Muscle of leg (tissue), 16 donors: ENCODE results near the gene NPEPL1. TPM values are rescaled to one million over a fixed set of nuclear protein-coding genes. Genes with fewer than 3 reads are reported as not detected.
"Not testable (repeated sequence)": the region's sequence is repeated elsewhere in the genome, so short reads cannot be mapped to it uniquely, and the experiment has no call there.

Experiments
- DNase-seq: peaks from one replicate; pipeline ENCODE4 v3.0.0; 2013
- H3K27ac ChIP-seq: one replicate; pipeline ENCODE4 v1.5.1; 2013; ENCODE audit warnings: mild to moderate bottlenecking, low read length, control low read depth
- H3K27me3 ChIP-seq: one replicate; pipeline ENCODE4 v1.6.1; 2013; ENCODE audit warnings: low read length; ENCODE audit not compliant: control insufficient read depth, insufficient read depth
- H3K36me3 ChIP-seq: one replicate; pipeline ENCODE4 v1.6.1; 2013; ENCODE audit warnings: low read length; ENCODE audit not compliant: control insufficient read depth, insufficient read depth
- H3K4me1 ChIP-seq: one replicate; pipeline ENCODE4 v1.6.1; 2013; ENCODE audit warnings: low read length; ENCODE audit not compliant: control insufficient read depth, insufficient read depth
- H3K4me3 ChIP-seq: one replicate; pipeline ENCODE4 v1.5.1; 2013; ENCODE audit warnings: low read length, control low read depth
- H3K9me3 ChIP-seq: replicated peaks from 2 replicates; pipeline ENCODE4 v1.6.1; 2013; ENCODE audit warnings: low read depth, low read length; ENCODE audit not compliant: control insufficient read depth
- WGBS: methylation state at CpG from one replicate; pipeline ENCODE4 v1.1.5; 2013; ENCODE audit warnings: missing lambda C conversion rate; ENCODE audit not compliant: insufficient coverage; 5-methylcytosine and 5-hydroxymethylcytosine counted together
- long read RNA-seq, 11 donors: transcript quantifications; one replicate each; lab custom pipeline, GENCODE V29; 2026
- polyA plus RNA-seq, 8 donors: library from polyadenylated mRNA; unstranded; fragments of 120-200 nt; gene quantifications; one replicate each; pipeline versions ENCODE4 v1.2.1 to v1.2.3, GENCODE V29; 2013; ENCODE audit warnings: inconsistent platforms in 1 of 8, low replicate concordance in 1 of 8; ENCODE audit not compliant: insufficient read length in 8 of 8, insufficient read depth in 1 of 8
- total RNA-seq: library from RNA; stranded (reverse); fragments of 120-200 nt; gene quantifications from one replicate; pipeline ENCODE4 v1.2.4, GENCODE V29; 2013

The NPEPL1 gene
- 22.3 TPM for total RNA-seq
- polyA plus RNA-seq, result 10 to 100 TPM; 34.6 to 60.5 (median 43.8) TPM
- long read RNA-seq, donor 1, partial matches to known transcripts, result 0 of 1 reads
- long read RNA-seq, donor 1, other reads (novel, unspliced or antisense), result 0 of 1 reads
- long read RNA-seq, donor 2, partial matches to known transcripts, result 0 of 1 reads
- long read RNA-seq, donor 2, other reads (novel, unspliced or antisense), result 0 of 1 reads
- long read RNA-seq, donor 3, transcript NPEPL1-201 (12 exons, 2,378 nt), result major isoform, 7 of 23 reads
- long read RNA-seq, donor 3, partial matches to known transcripts, result 13 of 23 reads
- long read RNA-seq, donor 3, other reads (novel, unspliced or antisense), result 0 of 23 reads
- long read RNA-seq, donor 4, transcript NPEPL1-201 (12 exons, 2,378 nt), result major isoform, 5 of 5 reads
- long read RNA-seq, donor 4, partial matches to known transcripts, result 0 of 5 reads
- long read RNA-seq, donor 4, other reads (novel, unspliced or antisense), result 0 of 5 reads
- long read RNA-seq, donor 5, transcript NPEPL1-201 (12 exons, 2,378 nt), result major isoform, 10 of 12 reads
- long read RNA-seq, donor 5, partial matches to known transcripts, result 0 of 12 reads
- long read RNA-seq, donor 5, other reads (novel, unspliced or antisense), result 0 of 12 reads
- long read RNA-seq, donor 6, partial matches to known transcripts, result 0 of 9 reads
- long read RNA-seq, donor 6, other reads (novel, unspliced or antisense), result 0 of 9 reads
- long read RNA-seq, donor 7, full-length matches to known transcripts, result 5 of 5 reads
- long read RNA-seq, donor 7, partial matches to known transcripts, result 0 of 5 reads
- long read RNA-seq, donor 7, other reads (novel, unspliced or antisense), result 0 of 5 reads
- long read RNA-seq, donor 8, result 0 reads
- long read RNA-seq, donor 9, partial matches to known transcripts, result 0 of 2 reads
- long read RNA-seq, donor 9, other reads (novel, unspliced or antisense), result 0 of 2 reads
- long read RNA-seq, donor 10, transcript NPEPL1-201 (12 exons, 2,378 nt), result major isoform, 8 of 8 reads
- long read RNA-seq, donor 10, partial matches to known transcripts, result 0 of 8 reads
- long read RNA-seq, donor 10, other reads (novel, unspliced or antisense), result 0 of 8 reads
- long read RNA-seq, donor 11, partial matches to known transcripts, result 21 of 27 reads
- long read RNA-seq, donor 11, other reads (novel, unspliced or antisense), result 0 of 27 reads

GRCh38 chr20:58692579-58693225, at the start of gene NPEPL1:
Gene NPEPL1, plus strand, starts transcription at chr20:58692800. Its CDS starts 101 bp downstream, at chr20:58692901.
- Histone ChIP-seq H3K27ac (peak within 1 kb of the TSS; percentile 95), H3K36me3 (peaks cover 44% of the 10 kb centered on the region), H3K27me3 (no peaks in the 10 kb centered on the region), H3K9me3 (no peaks in the 10 kb centered on the region), H3K4me3 (peak within 1 kb of the TSS; percentile 32), H3K4me1 (peaks cover 52% of the 10 kb centered on the region)
- WGBS, result 1% methylated on average over 92 of the region's 93 CpGs
- peak; percentile 86 for DNase-seq

GRCh38 chr20:58642896-58643295, 49.7 kb upstream of the NPEPL1 start:
- not testable (repeated sequence) for H3K27ac ChIP-seq, H3K9me3 ChIP-seq, H3K4me3 ChIP-seq, H3K36me3 ChIP-seq, DNase-seq, H3K27me3 ChIP-seq
- WGBS, result 95% methylated on average over 9 of the region's 9 CpGs
- H3K4me1 ChIP-seq, result peaks cover 35% of the 10 kb centered on the region

GRCh38 chr20:58645412-58645968, 47.1 kb upstream of the NPEPL1 start:
- Histone ChIP-seq H3K4me1 (peaks cover 39% of the 10 kb centered on the region), H3K9me3 (no peaks in the 10 kb centered on the region), H3K27me3 (no peaks in the 10 kb centered on the region), H3K27ac (no peak overlapping the region), H3K4me3 (no peak overlapping the region), H3K36me3 (no peaks in the 10 kb centered on the region)
- WGBS, result 25% methylated on average over 2 of the region's 5 CpGs
- DNase-seq, result peak; percentile 82

DNA sequence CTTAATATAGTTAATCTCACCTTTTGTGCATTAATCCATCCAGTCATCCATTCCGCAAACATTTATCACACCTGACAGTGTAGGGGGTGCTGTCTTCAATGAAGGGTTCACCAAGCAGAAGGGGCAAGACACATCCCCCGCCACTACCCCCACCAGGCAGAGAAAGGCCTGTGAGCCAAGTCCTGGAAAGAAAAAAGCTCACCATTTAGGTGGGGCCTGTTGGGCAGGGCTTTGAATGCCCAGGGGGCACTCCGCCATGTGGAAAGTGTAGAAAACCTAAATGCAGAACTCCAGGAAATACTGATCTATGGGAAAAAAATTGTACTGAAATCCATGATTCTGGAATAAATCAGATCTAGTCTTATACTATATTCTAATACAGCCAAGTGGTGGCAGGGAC, 46.3 kb upstream of the NPEPL1 start:
- H3K36me3 ChIP-seq, result no peaks in the 10 kb centered on the region
- H3K4me1 ChIP-seq, result peaks cover 42% of the 10 kb centered on the region
- WGBS, result no CpG with 5 or more reads among the region's 3 CpGs
- peak; percentile 33 for DNase-seq
- no peaks in the 10 kb centered on the region for H3K27me3 ChIP-seq
- H3K27ac ChIP-seq, result no peak overlapping the region
- H3K4me3 ChIP-seq, result no peak overlapping the region
- H3K9me3 ChIP-seq, result no peaks in the 10 kb centered on the region

DNA sequence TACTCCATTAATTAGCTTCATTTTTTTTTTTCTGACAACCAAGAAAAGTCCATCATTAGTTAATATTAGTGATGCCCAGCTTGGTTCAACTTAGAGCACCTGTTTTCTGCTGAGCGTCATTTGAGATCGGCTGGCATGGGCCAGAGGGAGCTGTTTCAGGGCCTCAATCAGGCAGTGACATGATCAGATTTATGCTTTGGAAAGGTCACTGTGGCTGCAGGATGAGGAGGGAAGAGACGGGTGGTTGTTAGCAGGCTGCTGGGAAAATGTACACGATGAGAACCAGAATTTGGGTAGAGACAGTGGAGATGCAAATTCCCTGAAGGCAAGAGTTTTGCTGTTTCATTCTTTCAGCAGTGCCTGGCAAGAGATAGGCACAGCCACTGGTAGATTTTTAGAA, 45.9 kb upstream of the NPEPL1 start:
- WGBS, result 57% methylated on average over 4 of the region's 4 CpGs
- DNase-seq, result peak; percentile 55
- Histone ChIP-seq H3K27ac (peak overlapping the region; percentile 49), H3K9me3 (no peaks in the 10 kb centered on the region), H3K27me3 (no peaks in the 10 kb centered on the region), H3K4me3 (no peak overlapping the region), H3K36me3 (no peaks in the 10 kb centered on the region), H3K4me1 (peaks cover 42% of the 10 kb centered on the region)

DNA sequence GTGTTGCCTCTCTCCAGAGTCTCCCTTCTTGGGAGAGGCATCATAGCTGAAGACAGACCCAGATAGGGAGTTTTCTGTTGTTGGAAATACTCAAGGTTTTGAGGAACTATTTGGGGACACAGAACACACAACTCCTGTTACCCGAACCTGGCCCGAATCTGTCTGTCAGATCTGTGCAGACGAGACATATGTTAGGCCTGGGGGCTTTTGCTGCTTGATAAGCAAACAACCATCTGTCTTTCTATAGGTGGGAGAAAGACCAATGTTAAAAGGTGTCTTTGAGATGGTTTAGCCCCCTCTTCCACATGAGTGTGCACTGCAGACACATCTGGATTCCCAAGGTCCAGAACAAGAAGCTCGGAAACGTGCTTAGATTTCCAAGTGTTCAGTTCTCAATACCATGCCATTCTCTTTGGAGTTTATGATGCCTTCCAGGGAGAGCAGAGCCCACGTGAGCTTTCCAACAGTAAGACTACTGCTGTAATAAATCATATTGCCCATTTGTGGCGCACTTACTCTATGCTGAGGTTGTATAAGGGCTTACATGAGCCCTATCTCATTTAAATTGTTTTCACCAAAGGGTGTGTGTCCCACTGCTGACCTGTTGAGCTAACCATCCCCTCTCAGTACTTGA, 45.3 kb upstream of the NPEPL1 start:
- H3K4me3 ChIP-seq, result no peak overlapping the region
- no peaks in the 10 kb centered on the region for H3K9me3 ChIP-seq
- WGBS, result 60% methylated on average over 2 of the region's 7 CpGs
- DNase-seq, result no peak
- peak overlapping the region; percentile 49 for H3K27ac ChIP-seq
- peaks cover 42% of the 10 kb centered on the region for H3K4me1 ChIP-seq
- H3K36me3 ChIP-seq, result no peaks in the 10 kb centered on the region
- no peaks in the 10 kb centered on the region for H3K27me3 ChIP-seq

- Histone ChIP-seq H3K9me3 (no peaks in the 10 kb centered on the region), H3K27me3 (no peaks in the 10 kb centered on the region), H3K36me3 (no peaks in the 10 kb centered on the region), H3K4me3 (no peak overlapping the region), H3K4me1 (peaks cover 42% of the 10 kb centered on the region), H3K27ac (peak overlapping the region; percentile 45)
- DNase-seq, result peak; percentile 94
- 61% methylated on average over 4 of the region's 12 CpGs for WGBS
Observed at GRCh38 chr20:58647796-58648501, 44.7 kb upstream of the NPEPL1 start.

GRCh38 chr20:58648502-58648825, 44.1 kb upstream of the NPEPL1 start:
- not testable (repeated sequence) for H3K4me3 ChIP-seq, H3K36me3 ChIP-seq, H3K27ac ChIP-seq, H3K27me3 ChIP-seq, DNase-seq, H3K9me3 ChIP-seq
- H3K4me1 ChIP-seq, result peaks cover 42% of the 10 kb centered on the region
- WGBS, result 71% methylated on average over 3 of the region's 6 CpGs
